Measurements from ENCODE around the gene MAN1C1. TPM values are rescaled to one million over a fixed set of nuclear protein-coding genes. Genes with fewer than 3 reads are reported as not detected.

The MAN1C1 gene
- total and polyA plus RNA-seq, 2 donors (not counting 3 experiments of a cell fraction or from before 2014, with no cell fraction given), result 1.5 to 4.0 TPM

- H4K20me1 ChIP-seq (replicated peaks; ENCODE audit: control insufficient read depth, extremely low read depth, insufficient read depth, low read length), result no peaks in the 10 kb centered on the region
- H3K4me2 ChIP-seq (ENCODE audit: insufficient read depth, low read length), result no peak overlapping the region
- TF ChIP-seq CTCF (IDR thresholded peaks at IDR 0.05; ENCODE audit: extremely low read depth in 1 of 2, insufficient read depth in 1 of 2, low read depth in 1 of 2, low read length in 2 of 2) (no peak), EZH2 (IDR thresholded peaks at IDR 0.05; ENCODE audit: borderline replicate concordance, low read depth, low read length, severe bottlenecking) (no peak), GATA2 (IDR thresholded peaks at IDR 0.05; ENCODE audit: insufficient read depth, insufficient read length, low read depth, low read length) (no peak), POLR2AphosphoS5 (IDR thresholded peaks at IDR 0.05; ENCODE audit: insufficient read depth, low read depth, low read length) (no peak), FOS (IDR thresholded peaks at IDR 0.05; ENCODE audit: borderline replicate concordance, insufficient read depth, low read length) (no peak), MYC (IDR thresholded peaks at IDR 0.05; ENCODE audit: low read depth, low read length) (no peak), MAX (IDR thresholded peaks at IDR 0.05; ENCODE audit: insufficient read depth, insufficient read length) (no peak), JUN (IDR thresholded peaks at IDR 0.05; ENCODE audit: borderline replicate concordance, insufficient read depth, insufficient read length, low read depth) (no peak), POLR2A (IDR thresholded peaks at IDR 0.05; ENCODE audit: low read depth, low read length) (no peak)
- DNase-seq (ENCODE audit: low read depth, low spot score) (no peak), FAIRE-seq (no peak)
- dilution Hi-C loops (cut with MboI; ENCODE audit: extremely low pct_ligation_motif_present, low sequenced_read_pairs) (no loop called here), intact Hi-C loops (cut with micrococcal nuclease) (no loop called here)
- ChIA-PET POLR2A (no interaction called here), CTCF (interaction anchor here (1.6 to 2.2 kb wide), 3 partner anchors 16 to 69 kb away, joined by 4 to 10 read pairs (median 6); no protein-coding TSS in a partner anchor)
- no peaks in the 10 kb centered on the region for H3K9me3 ChIP-seq (replicated peaks; ENCODE audit: control insufficient read depth, insufficient read depth, low read length)
- no TSS peak for BruUV-seq (replicated peaks)
- H3K9ac ChIP-seq (replicated peaks; ENCODE audit: extremely low read depth, insufficient read depth, low read length), result no peak overlapping the region
- peaks cover 20 to 22% of the 10 kb centered on the region in 2 experiments for H3K27me3 ChIP-seq (ENCODE audit: control insufficient read depth in 2 of 2, insufficient read depth in 2 of 2, low read length in 2 of 2)
- H3K27ac ChIP-seq (ENCODE audit: insufficient read depth, low read depth, low read length), result no peak overlapping the region
- no peaks in the 10 kb centered on the region for H3K36me3 ChIP-seq (ENCODE audit: control insufficient read depth in 2 of 2, extremely low read depth in 1 of 2, insufficient read depth in 2 of 2, low read length in 2 of 2)
- H2AFZ ChIP-seq (ENCODE audit: low read depth, low read length), result no peak overlapping the region
- H3K4me1 ChIP-seq (ENCODE audit: control insufficient read depth, extremely low read depth, insufficient read depth, low read length), result peaks cover 6% of the 10 kb centered on the region
- H3K4me3 ChIP-seq (replicated peaks in 1 of 3; ENCODE audit: insufficient read depth in 1 of 3, low read depth in 1 of 3, low read length in 3 of 3), result no peak overlapping the region
- H3K79me2 ChIP-seq (ENCODE audit: control insufficient read depth, insufficient read depth, low read length), result no peaks in the 10 kb centered on the region
- no peaks in the 10 kb centered on the region for H3K9me1 ChIP-seq (replicated peaks; ENCODE audit: control insufficient read depth, extremely low read depth, insufficient read depth, low read length)
These were observed 24.7 kb downstream of the MAN1C1 start for GRCh38 chr1:25641329-25641725.

Measured in endothelial cell of umbilical vein (primary cell).